Renal cortical epithelial cell (primary cell): ENCODE results near the gene CD2BP2. TPM values are rescaled to one million over a fixed set of nuclear protein-coding genes. Genes with fewer than 3 reads are reported as not detected.
"Not testable (repeated sequence)": the region's sequence is repeated elsewhere in the genome, so short reads cannot be mapped to it uniquely, and the experiment has no call there.

ENCODE experiments used
- DNase-seq: peaks from one replicate; pipeline ENCODE4 v3.0.0-alpha.2; 2011; ENCODE audit warnings: low read depth
- total RNA-seq: library from RNA; depleted of rRNA; stranded (reverse); fragments of >200 nt; gene quantifications from 2 replicates; pipeline ENCODE4 v1.2.3, GENCODE V29; 2014

CD2BP2 gene
- total RNA-seq, 1 donor from 2014 or later, result 36.0 TPM

DNA sequence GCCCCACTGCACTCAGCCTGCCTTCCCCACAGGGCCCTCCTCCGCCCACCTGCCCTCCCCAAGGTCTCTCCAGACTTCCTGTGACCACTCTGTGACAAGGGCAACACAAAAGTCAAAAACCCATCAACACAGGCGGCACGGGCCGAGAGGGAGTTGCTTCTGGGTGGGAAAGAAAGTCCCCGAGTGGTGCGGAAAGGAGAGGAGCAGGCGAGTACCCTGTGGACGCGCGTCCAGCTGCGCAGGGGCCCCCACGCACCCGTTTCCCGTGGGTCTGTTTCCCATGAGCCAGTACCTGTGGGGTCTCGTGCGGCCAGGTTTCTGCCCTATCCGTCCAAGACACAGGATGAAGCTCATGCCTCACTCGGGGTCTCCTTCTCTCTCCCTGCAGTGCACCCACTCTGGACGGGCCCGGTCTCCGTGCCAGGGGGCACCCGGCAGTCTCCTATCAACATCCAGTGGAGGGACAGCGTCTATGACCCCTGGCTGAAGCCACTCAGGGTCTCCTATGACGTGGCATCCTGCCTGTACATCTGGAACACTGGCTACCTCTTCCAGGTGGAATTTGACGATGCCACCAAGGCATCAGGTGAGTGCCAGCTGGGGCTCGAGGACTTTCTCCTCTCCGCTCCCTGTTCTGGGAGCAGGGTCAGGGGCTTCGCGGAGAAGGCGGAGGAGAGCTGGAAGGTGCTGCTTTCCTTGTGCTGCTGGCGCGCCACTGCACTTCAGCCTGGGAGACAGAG lies 12.2 kb downstream of the CD2BP2 start:
- no peak for DNase-seq

DNA sequence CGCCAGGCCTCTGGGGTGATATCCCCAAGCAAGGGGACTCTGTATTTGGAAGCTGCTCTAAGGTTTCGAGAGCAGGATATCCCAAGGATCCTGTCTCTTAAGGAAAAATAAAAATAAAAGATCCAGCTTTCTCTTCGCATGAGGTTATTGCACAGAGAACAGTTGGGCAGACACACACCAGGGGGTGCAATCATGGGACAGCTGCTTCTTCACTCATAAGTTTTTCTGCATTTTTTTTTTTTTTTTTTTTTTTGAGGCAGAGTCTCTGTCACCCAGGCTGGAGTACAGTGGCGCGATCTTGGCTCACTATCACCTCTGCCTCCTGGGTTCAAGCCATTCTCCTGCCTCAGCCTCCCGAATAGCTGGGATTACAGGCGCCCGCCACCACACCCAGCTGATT lies 13.1 kb downstream of the CD2BP2 start:
- DNase-seq, result not testable (repeated sequence)

DNA sequence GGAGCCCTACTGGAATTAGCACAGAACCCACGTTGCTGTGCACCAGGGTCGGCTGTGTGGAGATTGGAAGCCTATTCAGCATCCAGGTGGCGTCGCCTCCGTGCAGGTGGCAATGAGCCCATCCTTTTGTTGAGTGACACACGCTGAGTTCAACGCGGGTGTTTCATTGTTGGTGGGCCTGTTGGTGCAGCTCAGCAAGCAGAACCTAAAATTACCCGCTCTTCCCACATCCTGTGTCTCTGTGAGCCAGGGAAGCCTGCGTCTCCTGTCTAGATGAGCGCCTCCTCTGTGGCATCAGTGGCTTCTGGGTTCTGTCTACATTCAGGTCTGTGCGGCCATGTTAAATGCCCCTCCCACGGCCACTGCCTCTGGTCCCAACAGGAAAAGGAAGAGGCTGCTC lies 14.5 kb downstream of the CD2BP2 start:
- no peak for DNase-seq

DNA sequence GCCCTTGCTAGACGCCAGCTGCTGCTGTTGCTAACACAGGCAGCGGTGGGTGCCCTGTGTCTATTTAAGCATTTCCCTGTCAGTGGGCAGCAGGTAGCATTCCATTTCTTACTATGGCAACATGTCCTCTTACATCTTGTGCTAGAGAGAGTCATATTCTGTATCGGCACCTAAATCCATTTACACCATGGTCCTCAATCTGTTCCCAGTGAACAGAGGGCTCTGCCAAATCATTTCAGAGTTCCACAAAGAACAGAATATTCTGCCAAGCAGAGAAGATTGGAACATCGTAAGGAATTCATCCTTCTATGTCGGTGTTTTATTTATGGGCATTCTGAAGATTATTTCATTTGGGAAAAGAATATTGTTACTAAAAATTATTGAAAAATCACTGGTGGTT lies 16.4 kb downstream of the CD2BP2 start:
- not testable (repeated sequence) for DNase-seq

DNA sequence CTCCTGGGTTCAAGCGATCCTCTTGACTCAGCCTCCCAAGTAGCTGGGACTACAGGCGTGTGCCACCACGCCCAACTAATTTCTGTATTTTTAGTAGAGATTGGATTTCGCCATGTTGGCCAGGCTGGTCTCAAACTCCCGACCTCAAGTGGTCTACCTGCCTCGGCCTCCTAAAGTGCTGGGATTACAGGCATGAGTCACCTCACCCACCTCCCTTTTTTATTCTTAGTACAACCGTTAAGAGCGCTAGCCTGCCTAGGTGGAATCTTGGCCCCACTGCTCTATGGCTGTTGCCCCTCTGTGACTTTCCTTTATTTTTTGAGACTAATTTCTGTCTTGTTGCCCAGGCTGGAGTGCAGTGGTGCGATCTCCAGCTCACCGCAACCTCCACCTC lies 17.1 kb downstream of the CD2BP2 start:
- not testable (repeated sequence) for DNase-seq

DNA sequence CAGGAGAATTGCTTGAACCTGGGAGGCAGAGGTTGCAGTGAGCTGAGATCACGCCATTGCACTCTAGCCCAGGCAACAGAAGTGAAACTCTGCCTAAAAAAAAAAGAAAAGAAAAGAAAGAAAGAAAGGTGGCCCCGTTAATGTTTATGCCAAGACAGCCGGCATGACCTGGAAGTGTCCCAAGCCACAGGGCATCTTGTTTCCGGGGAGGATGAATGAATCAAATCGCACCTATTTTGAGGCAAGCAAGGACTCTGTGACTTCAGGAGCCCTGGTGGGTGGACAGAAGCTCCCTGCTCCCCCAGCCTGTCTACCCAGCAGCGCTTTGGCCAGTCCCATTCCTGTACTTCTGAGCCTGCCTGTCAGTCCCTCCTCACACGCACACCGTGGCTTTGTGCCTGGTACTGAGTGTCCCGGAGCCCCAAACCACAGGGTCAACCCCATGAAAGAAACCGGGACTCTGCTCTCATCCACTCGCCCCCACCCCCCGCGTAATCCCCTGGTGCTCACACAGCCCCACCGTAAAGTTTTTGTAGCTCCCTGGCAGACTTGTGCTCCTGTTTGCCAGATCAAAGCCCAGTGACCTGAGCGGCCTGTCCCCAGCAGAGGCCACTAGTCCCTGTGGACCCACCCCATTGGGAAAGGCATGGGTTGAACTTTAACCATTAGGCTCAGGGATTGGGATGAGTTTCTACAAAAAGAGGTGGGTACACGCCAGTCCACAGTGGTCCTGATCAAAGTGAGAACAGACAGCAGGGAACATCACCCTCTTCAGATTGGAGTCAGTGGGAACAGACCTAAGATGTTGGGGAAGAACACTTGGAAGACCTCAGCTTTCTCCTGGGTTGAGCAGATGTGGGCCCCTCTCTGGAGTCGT lies 19.3 kb downstream of the CD2BP2 start:
- peak; percentile 80 for DNase-seq

DNA sequence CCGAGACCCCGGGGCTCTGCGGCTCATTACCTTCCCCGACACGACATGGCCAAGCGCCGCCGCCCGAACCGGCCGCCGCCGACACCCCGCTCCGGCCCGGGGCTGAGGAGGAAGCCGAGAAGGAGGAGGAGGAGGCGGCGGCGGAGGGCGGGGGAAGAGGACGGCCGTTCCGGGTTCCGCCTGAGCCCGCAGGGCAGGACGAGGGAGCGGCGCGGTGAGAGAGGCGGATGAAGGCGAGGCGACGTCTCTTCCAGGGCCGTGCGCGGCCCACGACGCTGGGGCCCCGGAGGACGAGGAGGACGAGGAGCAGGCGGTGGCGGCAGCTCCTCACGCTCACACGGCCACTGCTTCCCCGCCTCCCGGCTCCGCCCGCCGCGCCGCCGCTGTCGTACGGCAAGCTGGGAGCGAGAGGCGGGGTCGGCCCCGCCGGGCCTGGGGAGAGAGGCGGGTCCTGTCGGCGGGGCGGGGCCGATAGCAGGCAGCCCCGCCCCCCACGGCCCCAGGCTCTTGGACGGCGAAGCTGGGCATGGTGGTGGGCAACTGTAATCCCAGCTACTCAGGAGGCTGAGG lies 20.0 kb downstream of the CD2BP2 start:
- peak; percentile 50 for DNase-seq

DNA sequence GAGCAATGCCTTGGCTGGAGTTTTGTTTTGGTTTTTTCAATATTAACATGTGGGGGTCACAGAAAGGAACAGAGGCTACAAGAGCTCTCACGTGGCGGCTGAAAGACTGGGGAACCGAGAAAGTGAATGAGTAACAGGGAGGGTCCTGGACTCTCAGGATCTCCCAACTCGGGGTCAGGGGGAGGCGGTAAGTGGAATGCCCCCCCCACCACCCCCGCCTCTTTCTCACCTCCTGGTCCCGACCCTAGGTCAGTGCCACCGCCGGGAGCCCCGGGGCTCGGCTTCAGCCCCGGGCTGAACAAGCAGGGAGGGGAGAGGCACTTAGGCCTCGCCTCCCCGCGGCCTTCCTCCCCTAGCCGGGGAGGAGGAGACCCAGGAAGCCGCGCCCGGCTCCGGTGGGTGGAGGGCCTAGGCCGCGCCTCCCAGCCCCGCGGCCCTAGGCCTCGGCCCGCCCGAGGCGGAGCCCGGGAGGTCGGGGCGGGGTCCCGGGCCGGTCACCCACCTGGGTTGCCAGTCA lies 20.6 kb downstream of the CD2BP2 start:
- peak; percentile 47 for DNase-seq

DNA sequence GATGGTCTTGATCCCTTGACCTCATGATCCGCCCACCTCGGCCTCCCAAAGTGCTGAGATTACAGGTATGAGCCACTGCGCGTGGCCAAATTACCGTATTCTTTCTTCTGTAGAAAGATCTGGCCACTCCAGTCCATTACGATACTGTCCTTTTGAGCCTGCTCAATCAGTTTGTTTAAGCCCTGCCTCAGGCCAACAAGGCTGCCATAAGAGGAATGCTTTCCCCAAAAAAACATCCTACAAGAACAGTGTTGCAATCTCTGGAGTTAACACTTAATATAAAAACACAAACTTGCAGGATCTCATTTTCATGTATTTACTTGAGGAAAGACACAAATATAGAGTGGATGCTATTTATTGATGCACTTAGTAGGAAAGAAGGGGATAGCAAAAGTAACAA lies 30.9 kb downstream of the CD2BP2 start:
- DNase-seq, result not testable (repeated sequence)

DNA sequence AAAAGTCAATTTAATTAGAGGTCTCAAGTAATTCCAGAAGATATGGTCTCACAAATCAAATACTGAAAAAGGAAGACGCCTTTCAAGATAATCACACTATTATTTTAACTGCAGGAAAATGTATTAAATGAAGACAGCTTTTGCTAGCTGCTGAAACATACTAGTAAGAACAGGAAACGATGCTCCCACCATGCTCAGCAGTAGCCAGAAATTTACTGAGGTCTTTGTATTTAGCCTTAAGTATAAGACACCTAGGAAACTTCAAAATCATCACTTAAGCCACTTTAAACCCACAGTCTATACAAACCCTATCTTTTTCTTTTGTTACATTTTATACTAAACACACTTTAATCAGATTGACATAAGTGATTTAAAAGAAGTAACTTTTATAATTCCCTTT lies 36.5 kb downstream of the CD2BP2 start:
- DNase-seq, result not testable (repeated sequence)

DNA sequence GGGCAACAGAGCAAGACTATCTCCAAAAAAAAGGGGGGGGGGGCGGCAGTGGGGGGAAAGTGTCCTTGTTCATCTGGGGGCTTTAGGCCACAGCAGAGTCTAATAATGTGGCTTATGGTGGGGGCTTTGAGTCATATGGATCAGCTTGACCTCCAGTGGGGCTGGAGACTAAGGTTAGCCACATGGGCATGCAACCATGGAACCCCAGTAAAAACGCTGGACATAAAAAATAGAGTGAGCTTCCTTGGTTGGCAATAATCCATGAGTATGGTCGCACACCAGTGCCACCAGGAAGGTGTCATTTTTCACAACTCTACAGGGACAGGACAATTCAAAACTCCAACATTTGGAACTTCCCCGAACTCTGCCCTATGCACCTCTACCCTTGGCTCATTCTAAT lies 44.2 kb downstream of the CD2BP2 start:
- not testable (repeated sequence) for DNase-seq

DNA sequence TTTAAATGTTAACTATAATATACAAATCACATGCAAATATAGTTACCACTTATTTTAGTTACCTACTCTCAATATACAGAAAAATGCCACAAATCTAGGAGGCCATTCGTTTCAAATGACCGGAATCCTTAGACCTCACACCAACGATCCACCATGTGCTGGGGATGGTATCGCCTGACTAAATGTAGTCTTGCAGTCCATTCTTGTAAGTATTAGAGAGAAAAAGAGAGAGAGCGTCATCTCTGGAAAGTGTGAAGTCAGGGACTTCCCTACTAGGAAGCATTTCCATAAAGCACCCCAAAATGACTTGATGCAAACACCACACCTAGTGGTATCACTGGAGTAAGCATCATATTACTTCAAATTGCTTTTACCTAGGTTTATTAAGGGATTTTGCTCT lies 45.9 kb downstream of the CD2BP2 start:
- not testable (repeated sequence) for DNase-seq

Other genes starting within 250 kb of the CD2BP2 start
- 0.15 TPM in 1 of 2 replicates, not detected in the other for gene GDPD3, start 241.8 kb downstream of the CD2BP2 start, total RNA-seq
- gene MAPK3, start 232.1 kb downstream of the CD2BP2 start, total RNA-seq, result 11.6 and 11.9 TPM in 2 replicates
- 0.85 and 8.3 TPM in 2 replicates for gene CORO1A, start 171.7 kb downstream of the CD2BP2 start, total RNA-seq
- 77.7 and 299 TPM in 2 replicates for gene BOLA2B, start 161.6 kb downstream of the CD2BP2 start, total RNA-seq
- 8.1 and 24.5 TPM in 2 replicates for gene SLX1A, start 161.4 kb downstream of the CD2BP2 start, total RNA-seq
- 0.35 and 1.9 TPM in 2 replicates for gene SULT1A3, start 156.1 kb downstream of the CD2BP2 start, total RNA-seq
- gene NPIPB13, start 106.8 kb downstream of the CD2BP2 start, total RNA-seq, result 0.52 and 1.4 TPM in 2 replicates
- gene TBC1D10B, start 15.2 kb upstream of the CD2BP2 start, total RNA-seq, result 26.9 and 46.8 TPM in 2 replicates
- gene MYL11, start 19.5 kb upstream of the CD2BP2 start, total RNA-seq, result not detected in 2 replicates
- gene SEPTIN1, start 27.3 kb upstream of the CD2BP2 start, total RNA-seq, result 0.25 TPM in 1 of 2 replicates, not detected in the other
- 12.7 and 13.8 TPM in 2 replicates for gene ZNF48, start 40.1 kb upstream of the CD2BP2 start, total RNA-seq
- 9.0 and 10.1 TPM in 2 replicates for gene ZNF771, start 52.3 kb upstream of the CD2BP2 start, total RNA-seq
- gene DCTPP1, start 74.7 kb upstream of the CD2BP2 start, total RNA-seq, result 24.5 and 49.8 TPM in 2 replicates
- 9.2 and 19.0 TPM in 2 replicates for gene SEPHS2, start 90.6 kb upstream of the CD2BP2 start, total RNA-seq
- not detected in 2 replicates for gene ITGAL, start 117.4 kb upstream of the CD2BP2 start, total RNA-seq
- 22.4 and 24.0 TPM in 2 replicates for gene ZNF768, start 171.3 kb upstream of the CD2BP2 start, total RNA-seq
- 7.5 and 11.7 TPM in 2 replicates for gene ZNF747, start 179.6 kb upstream of the CD2BP2 start, total RNA-seq
- gene ZNF764, start 203.1 kb upstream of the CD2BP2 start, total RNA-seq, result 2.6 and 6.9 TPM in 2 replicates
- gene ZNF688, start 216.4 kb upstream of the CD2BP2 start, total RNA-seq, result 5.3 and 7.1 TPM in 2 replicates
- gene ZNF785, start 230.4 kb upstream of the CD2BP2 start, total RNA-seq, result 3.5 and 9.1 TPM in 2 replicates